ENCODE measurements around the gene LIN9.

DNA sequence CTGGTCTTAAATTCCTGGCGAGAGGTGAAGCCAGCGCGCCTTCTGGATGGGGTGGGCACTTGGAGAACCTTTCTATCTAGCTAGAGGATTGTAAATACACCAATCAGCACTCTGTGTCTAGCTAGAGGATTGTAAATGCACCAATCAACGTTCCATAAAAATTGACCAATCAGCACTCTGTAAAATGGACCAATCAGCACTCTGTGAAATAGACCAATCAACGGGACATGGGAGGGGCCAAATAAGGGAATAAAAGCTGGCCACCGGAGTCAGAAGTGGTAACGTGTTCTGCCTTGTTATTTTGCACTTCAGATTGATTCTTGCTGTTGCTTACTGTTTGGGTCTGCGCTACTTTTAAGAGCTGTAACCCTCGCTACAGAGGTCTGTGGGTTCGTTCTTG lies 12.0 kb upstream of the LIN9 start:
- TF ChIP-seq CTCF (IDR thresholded peaks at IDR 0.05): no peak
- TF ChIP-seq POLR2A (IDR thresholded peaks at IDR 0.05): no peak

Data from sigmoid colon (tissue), 3 donors.